HG03565 (cell line): ENCODE results near the gene TBCC.
A peak's percentile ranks its signal among the peaks of the same experiment; 100 is the strongest.

Experiments
- ATAC-seq: cut with Tn5 transposase; IDR thresholded peaks from one replicate; pipeline ENCODE4 v1.9.1; 2021; ENCODE audit warnings: mild to moderate bottlenecking, moderate library complexity; ENCODE audit not compliant: unreplicated experiment

The TBCC gene, protein sequence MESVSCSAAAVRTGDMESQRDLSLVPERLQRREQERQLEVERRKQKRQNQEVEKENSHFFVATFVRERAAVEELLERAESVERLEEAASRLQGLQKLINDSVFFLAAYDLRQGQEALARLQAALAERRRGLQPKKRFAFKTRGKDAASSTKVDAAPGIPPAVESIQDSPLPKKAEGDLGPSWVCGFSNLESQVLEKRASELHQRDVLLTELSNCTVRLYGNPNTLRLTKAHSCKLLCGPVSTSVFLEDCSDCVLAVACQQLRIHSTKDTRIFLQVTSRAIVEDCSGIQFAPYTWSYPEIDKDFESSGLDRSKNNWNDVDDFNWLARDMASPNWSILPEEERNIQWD

DNA sequence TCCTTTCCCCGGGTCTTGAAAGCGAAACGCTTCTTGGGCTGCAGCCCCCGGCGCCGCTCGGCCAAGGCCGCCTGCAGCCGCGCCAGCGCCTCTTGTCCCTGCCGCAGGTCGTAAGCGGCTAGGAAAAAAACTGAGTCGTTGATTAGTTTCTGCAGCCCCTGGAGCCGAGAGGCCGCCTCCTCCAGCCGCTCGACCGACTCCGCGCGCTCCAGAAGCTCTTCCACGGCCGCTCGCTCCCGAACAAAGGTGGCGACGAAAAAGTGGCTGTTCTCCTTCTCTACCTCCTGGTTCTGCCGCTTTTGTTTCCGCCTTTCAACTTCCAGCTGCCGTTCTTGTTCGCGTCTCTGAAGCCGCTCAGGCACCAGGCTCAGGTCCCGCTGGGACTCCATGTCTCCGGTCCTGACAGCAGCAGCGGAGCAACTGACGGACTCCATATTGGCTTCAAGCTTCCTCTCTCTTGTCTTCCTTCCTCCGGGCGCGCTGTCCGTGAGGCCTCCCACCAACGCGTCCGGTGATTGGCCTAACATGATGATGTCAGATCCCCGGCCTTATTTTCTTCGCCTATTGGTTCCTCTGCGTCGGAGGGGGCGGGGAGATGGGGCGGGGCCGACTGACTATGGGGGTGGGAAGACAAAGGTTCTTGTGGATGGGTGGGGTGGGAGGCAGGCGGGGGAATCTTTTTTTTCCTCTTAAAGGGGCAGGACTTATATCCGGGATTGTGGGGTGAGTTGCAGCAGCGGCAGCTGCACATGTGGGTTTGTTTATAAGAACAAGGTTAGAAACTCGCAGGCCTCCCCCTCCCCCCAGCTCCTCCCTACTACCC lies at the start of gene TBCC:
Gene TBCC (minus strand): TSS at position 464 of the 823 bp plus-strand sequence. CDS start 30 bp downstream, at position 434.
- peak; percentile 73 for ATAC-seq

DNA sequence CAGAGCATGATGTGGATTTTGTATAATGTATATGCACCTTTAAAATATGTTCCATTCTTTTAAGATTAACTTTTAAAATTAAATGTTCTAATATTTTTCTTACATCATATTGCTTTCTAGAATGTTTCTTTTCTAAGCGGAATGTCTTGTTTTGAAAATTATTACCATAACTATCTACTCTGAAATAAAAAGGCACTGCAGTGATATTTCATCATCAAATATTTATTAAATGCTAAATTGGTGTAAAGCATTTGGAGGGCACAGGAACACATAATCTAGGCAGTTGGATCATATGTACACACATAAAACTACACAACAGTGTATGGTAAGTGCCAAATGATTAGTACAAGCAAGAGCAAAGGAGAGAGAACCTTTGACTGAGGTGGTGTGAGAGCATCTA lies 49.7 kb upstream of the TBCC start:
- ATAC-seq, result no peak

DNA sequence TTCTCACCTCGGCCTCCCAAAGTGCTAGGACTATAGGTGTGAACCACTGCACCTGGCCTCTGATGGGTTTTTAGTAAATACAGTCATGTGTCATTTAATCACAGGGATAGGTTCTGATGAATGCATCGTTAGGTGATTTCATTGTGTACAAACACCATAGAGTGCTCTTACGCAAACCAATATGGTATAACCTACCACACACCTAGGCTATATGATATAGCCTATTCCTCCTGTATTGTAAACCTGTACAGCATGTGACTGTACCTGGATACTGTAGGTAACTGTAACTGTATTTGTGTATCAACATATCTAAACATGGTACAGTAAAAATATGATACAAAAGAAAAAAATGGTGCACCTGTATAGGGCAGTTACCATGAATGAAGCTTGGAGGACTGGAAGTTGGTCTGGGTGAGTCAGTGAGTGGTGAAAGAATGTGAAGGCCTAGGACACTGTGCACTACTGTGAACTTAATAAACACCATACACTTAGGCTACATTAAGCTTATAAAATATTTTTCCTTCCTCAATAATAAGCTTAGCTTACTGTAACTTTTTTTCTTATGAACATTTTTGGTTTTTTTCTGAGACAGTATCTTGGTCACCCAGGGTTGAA lies 45.9 kb upstream of the TBCC start:
- ATAC-seq, result no peak

DNA sequence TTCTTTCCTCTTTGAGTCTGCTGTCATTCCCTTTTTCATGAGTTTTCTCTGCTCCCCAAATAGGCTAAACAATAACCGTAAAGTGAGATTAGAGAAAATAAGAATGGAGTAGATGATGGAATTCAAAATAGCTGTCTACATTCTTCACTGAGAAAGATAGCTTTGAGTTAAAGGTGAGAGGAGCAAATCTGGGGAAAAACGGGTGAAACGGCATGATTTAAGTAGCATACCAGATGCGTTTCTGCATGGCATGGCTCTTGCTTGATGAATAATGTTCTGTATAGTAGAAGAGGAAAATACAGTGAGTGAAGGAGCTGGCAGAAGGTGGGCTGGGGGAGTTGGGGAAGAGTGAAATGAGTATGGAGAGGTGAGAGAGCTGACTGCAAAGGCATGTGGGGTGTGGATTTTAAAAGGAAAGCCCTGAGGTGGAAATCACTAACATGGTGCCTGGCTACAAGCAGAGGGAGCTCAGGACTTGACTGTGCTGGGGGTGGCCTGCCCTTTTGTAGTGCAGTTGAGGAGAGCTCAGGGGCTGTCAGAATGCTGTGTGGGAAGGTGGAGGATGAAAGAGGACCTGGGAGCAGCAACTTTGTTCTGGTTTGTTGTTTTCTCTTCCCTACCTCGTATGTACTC lies 44.8 kb upstream of the TBCC start:
- no peak for ATAC-seq

DNA sequence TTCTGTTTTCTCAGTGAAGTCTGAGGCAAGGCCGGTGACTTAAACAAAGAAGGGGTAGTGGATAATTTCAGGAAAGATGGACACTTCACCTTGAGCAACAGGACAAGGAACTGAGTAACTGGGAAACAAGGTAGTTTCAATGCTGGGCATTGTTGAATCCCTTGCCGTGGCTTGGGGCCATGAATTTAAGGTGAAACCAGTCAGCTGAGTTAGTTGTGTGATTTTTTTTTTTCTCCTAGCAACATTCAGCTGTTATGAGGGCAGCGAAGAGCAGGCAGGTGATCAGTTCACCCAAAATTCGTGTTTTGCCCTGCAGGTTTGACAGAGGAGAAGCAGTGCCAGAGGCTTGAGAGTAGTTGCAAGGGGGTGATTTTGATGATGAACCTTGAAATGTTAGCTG lies 42.8 kb upstream of the TBCC start:
- no peak for ATAC-seq

DNA sequence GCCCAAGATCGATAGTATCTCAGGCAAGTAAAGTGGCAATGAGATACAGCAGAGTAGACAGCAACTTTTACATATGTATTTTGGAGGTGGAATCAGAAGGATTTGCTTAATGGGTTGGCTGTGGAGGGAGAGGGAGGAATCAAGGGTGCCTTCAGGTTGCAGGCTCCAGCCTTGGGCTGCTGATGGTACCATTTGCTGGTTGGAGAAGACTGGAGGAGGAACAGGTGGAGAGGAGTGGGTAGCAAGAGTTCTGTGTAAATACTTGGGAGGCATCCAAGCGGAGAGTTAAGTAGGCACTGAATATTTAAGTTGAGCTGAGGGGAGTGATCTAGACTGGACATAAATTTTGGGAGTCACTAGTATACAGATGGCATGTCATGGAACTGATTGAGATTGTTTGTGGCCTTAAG lies 41.2 kb upstream of the TBCC start:
- ATAC-seq, result no peak

DNA sequence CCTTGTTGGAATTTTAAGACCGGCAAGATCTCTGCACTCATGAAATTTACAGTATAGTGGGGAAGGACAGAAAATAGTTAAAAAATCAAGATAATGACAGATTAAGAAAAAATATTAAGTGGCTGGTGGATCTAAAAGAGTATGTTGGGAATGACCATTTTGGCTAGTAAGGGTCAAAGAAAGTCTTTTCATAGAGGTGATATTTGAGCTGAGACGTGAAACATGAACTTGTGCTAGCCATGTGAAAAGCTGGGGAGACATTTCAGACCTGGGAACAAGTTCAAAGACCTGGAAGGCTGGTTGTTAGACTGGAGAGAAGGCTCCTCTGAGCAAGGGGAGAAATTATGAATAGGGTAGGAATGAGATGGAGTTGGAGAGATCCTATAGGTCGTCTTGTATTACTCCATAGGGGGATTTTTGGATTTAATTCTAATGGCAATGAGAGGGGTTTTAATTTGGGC lies 40.7 kb upstream of the TBCC start:
- no peak for ATAC-seq

DNA sequence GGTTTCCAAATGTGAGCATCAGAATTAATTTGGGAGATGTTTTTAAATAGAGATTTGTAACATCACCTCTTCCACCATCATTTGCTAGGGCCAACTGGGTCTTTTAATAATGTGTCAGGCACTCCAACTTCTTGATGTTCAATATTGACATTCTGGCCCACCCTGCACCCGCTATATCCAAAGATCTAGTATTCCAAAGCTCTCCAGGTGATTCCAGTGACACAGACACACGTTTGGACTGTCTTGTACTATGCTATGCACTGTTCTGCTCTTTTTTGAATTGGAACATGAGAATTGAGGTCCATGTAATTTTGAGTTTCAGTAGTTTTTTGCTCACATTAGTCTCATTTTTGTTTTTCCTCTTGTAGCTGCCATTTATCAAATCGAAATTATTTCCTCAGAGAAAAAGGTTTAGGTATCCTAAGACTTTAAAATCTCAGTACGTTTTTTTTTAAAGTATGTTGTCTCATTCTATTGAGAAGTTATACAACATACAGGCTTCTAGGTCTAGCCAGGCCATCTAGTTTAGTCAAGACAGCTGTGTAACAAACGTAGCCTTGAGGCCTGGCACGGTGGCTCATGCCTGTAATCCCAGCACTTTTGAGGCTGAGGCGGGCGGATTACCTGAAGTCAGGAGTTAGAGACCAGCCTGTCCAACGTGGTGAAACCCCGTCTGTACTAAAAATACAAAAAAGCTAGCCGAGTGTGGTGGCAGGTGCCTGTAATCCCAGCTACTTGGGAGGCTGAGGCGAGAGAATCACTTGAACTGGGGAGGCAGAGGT lies 39.0 kb upstream of the TBCC start:
- ATAC-seq, result no peak

DNA sequence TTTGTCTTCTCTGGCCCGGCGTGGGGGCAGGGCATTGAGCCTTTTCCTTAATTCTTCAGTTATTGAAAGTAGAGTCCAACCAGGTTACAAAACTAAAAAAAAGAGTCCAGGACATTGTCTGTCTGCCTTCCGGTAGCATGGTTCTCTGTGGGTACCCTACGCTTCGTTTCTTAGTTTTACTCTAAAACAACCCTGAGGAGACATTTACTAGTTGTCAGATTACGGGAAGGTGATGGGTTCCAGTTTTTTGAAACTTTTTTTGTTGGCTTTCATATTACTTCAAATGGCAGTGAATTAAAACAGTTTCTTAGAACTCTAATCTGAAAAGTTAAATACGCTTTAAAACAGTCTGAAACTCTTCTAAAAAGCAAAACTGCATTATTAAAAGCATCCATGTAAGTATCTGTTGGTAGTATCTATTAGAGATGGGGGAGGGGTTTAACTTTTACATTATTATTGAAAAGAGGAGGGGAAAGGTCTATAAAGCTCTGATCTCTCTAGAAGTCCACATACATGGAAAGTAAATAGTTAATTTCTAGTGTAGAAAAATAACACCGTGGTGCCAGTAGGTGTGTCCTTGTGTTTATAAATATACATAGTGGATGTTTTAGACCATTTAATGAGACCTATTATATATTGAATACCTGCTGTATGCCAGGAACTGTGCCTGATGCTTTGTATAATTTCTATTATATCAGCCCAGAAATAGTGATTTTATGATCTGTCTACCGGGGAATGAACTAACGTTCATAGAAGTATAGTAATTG lies 38.2 kb upstream of the TBCC start:
- ATAC-seq, result no peak

DNA sequence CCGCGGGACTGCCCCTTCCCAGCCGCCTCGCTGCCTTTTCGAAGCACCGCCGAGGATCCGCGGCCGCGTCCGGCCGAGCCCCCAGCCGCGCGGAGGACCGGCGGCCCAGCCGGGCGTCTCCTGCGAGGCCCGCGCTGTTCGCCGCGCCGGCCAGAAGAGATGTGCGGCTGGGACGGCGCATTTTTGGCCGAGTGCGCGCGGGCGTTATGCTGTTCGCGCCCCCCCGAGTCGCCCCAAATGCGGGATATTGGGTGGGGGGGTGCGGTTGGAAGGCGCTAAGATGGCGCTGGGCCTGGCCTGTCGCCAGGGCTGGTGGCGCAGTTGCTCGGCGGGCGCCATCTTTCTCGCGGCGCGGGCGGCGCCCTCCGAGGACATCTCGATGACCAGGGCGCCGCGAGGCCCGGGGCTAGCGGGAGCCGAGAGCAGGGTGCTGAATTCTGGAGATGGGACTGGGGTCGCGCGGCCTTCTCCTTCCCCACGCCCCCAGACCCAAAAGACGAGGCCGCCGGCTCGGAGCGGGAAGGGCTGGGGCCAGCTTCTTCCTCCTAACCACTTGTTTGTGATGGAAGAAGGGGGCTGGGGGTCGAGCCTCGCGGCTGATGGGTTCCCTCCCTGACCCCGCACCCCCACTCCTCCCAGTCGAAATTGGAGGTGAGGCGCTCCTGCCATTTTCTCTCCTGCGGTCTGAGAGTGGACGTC lies 37.4 kb upstream of the TBCC start:
- ATAC-seq, result no peak

DNA sequence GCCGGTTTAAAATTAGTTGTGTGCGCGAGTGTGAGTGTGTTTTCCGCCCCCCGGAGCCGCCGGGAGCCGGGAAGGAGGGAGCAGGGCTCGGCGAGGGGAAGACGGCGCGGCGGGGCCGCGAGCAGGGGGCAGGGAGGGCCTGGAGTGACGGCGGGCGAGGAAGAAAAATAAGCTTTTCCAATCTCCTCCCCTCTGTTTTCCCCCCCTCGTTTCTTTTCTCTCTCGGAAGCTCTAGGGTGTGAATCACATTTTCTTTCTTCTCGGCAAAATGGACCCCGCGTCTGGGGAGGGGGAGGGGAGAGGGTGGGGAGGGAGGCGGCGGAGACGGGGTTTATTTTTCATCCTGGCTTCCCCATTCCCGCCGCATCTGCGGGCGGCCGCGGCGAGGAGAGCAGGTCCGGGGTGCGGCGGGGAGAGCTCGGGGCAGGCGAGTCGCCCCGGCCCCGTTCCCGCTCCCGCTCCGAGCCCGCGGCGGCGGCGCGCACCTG lies 36.8 kb upstream of the TBCC start:
- ATAC-seq, result no peak

DNA sequence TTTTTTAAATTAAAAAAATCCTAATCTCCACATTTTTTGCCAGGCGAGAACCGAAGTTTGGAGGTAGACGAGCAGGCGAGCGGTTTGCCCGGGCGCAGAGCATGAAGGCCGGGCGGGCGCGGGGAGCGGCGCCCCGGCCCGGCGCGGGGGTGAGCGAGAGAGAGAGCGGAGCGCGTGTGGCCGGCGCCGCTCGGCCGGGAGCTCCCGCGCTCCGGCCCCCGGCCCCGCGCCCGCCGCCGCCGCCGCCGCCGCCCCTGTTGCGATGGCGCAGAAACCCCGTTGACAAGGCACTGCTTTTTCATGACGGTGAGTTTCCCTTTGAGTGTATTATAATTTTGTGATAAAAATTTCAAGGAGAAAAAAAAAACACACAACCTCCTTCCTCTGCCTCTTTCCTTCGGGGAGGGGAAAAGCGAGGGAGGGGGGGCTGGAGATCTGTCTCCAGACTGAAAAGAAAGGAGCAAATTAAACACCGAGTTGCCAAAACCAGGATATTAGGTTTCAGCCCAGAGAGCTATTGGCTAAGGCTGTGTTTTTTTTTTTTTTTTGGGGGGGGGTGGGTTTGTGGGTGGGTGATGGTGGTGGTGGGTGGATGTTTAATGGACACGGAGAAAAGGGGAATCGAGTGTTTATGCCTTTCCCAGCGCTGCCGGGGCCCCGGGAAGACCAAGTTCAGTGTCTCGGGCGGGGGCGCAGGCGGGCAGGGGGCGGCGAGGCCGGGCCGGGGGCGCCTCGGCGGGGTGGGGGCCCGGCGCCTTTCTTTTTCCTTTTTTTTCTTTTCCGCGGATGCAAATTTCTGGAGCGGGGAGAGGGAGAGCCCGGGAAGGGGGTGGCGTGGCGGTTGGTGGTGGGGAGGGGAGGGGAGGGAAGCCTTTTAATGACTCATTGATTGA lies 36.1 kb upstream of the TBCC start, which contains the start of gene BICRAL:
Gene BICRAL (plus strand): TSS at position 257 of the 893 bp plus-strand sequence. CDS start 39,971 bp downstream, outside the sequence.
- no peak for ATAC-seq

DNA sequence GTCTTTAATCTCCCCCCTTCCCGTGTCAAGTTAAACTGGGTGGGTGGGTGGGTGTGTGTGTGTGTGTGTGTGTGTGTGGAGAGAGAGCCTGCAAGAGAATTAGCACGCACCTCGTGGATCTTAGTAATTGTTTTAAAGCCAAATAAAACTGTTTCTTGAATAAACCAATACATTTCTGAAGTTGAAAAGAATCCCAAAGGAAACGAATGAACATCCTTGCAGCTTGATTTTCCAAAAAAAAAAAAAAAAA lies 35.6 kb upstream of the TBCC start:
- no peak for ATAC-seq

DNA sequence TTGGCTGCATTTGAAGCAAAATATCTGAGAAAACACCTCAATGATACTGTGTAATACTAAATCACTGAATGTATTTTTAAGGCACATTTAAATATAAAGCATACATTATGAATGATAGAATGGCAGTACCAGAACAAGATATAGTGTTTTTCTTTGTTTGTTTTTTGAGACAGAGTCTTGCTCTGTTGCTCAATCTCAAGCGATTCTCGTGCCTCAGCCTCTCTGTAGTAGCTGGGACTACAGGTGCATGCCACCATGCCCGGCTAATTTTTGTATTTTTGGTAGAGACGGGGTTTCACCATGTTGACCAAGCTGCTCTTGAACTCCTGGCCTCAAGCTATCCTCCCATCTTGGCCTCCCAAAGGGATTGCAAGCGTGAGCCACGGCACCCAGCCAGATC lies 33.6 kb upstream of the TBCC start:
- ATAC-seq, result no peak

DNA sequence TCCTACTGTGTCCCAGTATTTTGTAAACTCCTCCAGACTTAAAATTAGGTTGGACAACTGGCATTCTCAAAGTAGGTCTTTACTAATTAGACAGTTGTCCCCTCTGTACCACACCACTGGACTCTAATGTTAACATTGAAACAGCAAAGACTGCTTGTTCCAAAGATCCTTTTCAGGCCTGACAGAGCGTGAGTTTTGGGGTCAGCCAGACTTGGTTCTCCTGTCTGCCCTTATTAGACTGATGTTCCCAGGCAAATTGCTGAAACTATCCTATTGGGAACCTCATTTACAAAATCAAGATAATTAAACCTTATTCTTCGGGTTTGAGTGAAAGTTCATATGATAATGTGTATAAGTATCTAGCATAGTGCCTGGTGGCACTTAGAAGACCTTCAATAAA lies 32.2 kb upstream of the TBCC start:
- ATAC-seq, result no peak

DNA sequence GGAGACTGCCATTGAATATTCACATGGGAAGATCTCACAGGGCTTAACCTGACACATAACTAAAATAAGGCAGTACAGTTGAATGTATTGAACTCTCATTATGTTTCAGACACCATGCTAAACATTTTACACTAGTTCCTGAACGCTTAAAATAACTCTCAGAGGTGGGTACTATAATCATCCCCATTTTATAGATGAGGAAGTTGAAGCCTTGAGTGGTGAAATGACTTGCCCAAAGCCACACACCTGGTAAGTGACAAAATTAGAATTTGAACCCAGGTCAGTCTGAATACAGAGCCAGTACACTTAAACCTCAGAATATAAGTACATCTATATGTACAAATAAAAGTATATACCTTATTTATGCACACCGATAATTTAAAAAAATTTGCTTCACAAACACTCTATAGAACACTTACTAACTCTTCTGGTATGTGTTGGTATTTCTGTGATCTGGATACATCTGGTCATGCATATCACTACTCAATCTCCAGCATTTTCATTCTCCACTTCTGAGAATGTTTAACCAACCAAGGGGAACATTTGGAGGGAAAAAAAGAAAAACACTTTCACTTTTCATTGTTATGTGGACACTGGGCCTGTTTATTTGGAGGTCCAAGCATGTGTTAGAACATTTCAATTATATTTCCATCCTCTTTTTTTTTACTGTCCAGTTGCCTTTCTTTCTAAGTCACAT lies 31.4 kb upstream of the TBCC start:
- ATAC-seq, result peak; percentile 33

DNA sequence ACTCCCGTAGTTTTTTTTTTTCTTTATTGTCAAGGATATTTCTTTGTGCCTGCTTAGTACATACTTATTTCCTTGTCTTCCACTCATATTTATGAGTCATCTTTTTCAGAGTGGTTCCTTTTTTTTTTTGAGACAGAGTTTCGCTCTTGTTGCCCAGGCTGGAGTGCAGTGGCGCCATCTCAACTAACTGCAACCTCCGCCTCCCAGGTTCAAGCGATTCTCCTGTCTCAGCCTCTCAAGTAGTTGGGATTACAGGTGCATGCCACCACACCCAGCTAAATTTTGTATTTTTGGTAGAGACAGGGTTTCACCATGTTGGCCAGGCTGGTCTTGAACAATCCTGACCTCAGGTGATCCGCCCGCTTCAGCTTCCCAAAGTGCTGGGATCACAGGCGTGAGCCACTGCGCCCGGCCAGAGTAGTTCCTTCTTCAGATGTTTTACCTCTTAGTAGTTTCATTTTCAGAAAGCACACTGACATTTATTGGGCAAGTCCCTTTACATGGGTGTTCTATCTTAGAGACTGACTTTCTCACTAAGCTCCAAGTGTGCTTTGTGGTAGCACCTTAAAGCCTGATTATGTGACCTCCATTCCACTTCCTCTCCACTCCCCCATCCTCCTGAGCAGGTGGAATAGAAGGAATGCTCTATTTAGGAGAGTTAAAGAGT lies 29.1 kb upstream of the TBCC start:
- peak; percentile 24 for ATAC-seq
